Nephron progenitor cell (in vitro differentiated cells): ENCODE measurements around the gene CAPNS1.
A peak's percentile ranks its signal among the peaks of the same experiment; 100 is the strongest.

Source experiments
- DNase-seq: peaks from one replicate; pipeline ENCODE4 v3.0.0; 2021
- H3K27ac Mint-ChIP-seq: 2 replicates; pipeline ENCODE4 v1.8.0; 2021; ENCODE audit warnings: mild to moderate bottlenecking, moderate library complexity, mixed read lengths
- H3K27me3 Mint-ChIP-seq: 2 replicates; pipeline ENCODE4 v1.8.0; 2021; ENCODE audit warnings: mild to moderate bottlenecking, low read depth, mixed read lengths; ENCODE audit not compliant: poor library complexity
- H3K36me3 Mint-ChIP-seq: 2 replicates; pipeline ENCODE4 v1.8.0; 2021; ENCODE audit warnings: low read depth, mixed read lengths
- H3K4me1 Mint-ChIP-seq: 2 replicates; pipeline ENCODE4 v1.8.0; 2021; ENCODE audit warnings: mixed read lengths
- H3K4me3 Mint-ChIP-seq: 2 replicates; pipeline ENCODE4 v1.8.0; 2021; ENCODE audit warnings: mild to moderate bottlenecking, moderate library complexity, mixed read lengths
- H3K9me3 Mint-ChIP-seq: 2 replicates; pipeline ENCODE4 v1.8.0; 2021; ENCODE audit warnings: mild to moderate bottlenecking, moderate library complexity, mixed read lengths
- TF ChIP-seq, protein P1 (sequence below): fragments of 200-600 bp; sonication (generic); IDR thresholded peaks from 2 replicates; pipeline ENCODE4 v1.5.0; 2021; ENCODE audit warnings: antibody characterized with exemption

CAPNS1 gene

DNA sequence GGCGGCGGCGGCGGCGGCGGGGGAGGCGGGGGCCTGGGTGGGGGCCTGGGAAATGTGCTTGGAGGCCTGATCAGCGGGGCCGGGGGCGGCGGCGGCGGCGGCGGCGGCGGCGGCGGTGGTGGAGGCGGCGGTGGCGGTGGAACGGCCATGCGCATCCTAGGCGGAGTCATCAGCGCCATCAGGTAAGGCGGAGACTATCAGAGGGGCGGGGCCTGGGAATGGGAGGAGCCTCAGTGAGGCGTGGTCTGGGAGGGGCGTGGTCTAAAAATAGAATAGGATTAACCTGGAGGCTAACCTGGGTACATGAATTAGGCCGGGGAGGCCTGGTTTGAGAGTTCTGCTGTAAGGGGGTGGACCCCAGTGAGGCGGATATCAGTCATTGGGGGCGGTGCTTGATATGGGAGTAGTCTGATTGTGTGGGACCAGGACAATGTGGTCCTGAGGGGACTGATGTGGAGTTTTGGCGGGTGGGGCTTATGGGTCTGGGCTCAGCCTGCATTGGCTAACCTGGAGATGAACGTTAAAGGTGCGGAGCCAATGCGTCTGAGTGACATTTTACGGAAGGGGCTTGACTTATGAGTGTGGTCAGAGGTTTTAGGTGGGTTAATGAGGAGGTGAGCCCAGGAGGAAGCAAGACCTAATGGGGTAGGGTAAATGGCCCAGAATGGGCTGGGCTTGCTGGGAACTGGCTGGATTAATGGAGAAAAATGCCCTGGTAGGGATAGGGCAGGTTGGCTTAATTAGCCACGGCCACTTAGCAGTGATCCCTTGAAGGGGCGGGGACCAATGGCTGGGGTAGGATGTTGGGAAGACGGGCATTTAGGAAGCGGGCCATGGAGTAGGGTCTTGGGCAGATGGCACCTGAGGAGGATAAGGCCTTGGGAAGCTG lies 1.4 kb downstream of the CAPNS1 start:
- Mint-ChIP-seq H3K36me3 (peaks cover 35% of the 10 kb centered on the region), H3K9me3 (no peaks in the 10 kb centered on the region), H3K27ac (peak overlapping the region; percentile 62), H3K4me1 (peaks cover 19% of the 10 kb centered on the region), H3K4me3 (peak overlapping the region; percentile 99), H3K27me3 (peaks cover 5% of the 10 kb centered on the region)
- DNase-seq: peak; percentile 88
- TF ChIP-seq, protein P1, sequence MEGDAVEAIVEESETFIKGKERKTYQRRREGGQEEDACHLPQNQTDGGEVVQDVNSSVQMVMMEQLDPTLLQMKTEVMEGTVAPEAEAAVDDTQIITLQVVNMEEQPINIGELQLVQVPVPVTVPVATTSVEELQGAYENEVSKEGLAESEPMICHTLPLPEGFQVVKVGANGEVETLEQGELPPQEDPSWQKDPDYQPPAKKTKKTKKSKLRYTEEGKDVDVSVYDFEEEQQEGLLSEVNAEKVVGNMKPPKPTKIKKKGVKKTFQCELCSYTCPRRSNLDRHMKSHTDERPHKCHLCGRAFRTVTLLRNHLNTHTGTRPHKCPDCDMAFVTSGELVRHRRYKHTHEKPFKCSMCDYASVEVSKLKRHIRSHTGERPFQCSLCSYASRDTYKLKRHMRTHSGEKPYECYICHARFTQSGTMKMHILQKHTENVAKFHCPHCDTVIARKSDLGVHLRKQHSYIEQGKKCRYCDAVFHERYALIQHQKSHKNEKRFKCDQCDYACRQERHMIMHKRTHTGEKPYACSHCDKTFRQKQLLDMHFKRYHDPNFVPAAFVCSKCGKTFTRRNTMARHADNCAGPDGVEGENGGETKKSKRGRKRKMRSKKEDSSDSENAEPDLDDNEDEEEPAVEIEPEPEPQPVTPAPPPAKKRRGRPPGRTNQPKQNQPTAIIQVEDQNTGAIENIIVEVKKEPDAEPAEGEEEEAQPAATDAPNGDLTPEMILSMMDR: no peak

GRCh38 chr19:36142046-36142445 lies 2.2 kb downstream of the CAPNS1 start:
- TF ChIP-seq, protein P1: no peak
- DNase-seq: no peak
- peaks cover 12% of the 10 kb centered on the region for H3K4me1 Mint-ChIP-seq
- no peaks in the 10 kb centered on the region for H3K9me3 Mint-ChIP-seq
- no peak overlapping the region for H3K27ac Mint-ChIP-seq
- H3K36me3 Mint-ChIP-seq: peaks cover 43% of the 10 kb centered on the region
- no peak overlapping the region for H3K4me3 Mint-ChIP-seq
- H3K27me3 Mint-ChIP-seq: peaks cover 5% of the 10 kb centered on the region

GRCh38 chr19:36142496-36142895 lies 2.6 kb downstream of the CAPNS1 start:
- no peaks in the 10 kb centered on the region for H3K9me3 Mint-ChIP-seq
- peak overlapping the region; percentile 21 for H3K4me3 Mint-ChIP-seq
- H3K27ac Mint-ChIP-seq: peak overlapping the region; percentile 8
- no peak for DNase-seq
- peaks cover 5% of the 10 kb centered on the region for H3K27me3 Mint-ChIP-seq
- H3K36me3 Mint-ChIP-seq: peaks cover 46% of the 10 kb centered on the region
- TF ChIP-seq, protein P1: no peak
- peaks cover 11% of the 10 kb centered on the region for H3K4me1 Mint-ChIP-seq

DNA sequence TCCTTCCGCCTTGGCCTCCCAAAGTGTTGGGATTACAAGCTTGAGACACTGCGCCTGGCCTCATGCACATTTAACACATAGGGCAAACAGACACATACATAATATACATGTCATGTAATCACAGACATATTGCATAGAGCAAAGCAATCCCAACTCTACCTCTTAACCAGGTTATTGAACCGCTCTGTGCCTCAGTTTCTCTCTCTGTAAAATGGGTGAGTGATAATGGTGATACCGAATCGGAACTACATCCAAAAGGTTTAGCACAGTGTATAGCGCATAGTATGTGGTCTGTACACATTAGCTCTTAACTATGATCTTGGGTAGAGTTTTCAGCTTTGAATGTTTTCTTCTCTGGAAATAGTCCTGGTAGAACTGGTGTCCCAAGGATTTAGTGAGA lies 4.8 kb downstream of the CAPNS1 start:
- Mint-ChIP-seq H3K36me3 (peaks cover 63% of the 10 kb centered on the region), H3K4me1 (peaks cover 11% of the 10 kb centered on the region), H3K27me3 (peaks cover 5% of the 10 kb centered on the region), H3K4me3 (no peak overlapping the region), H3K27ac (no peak overlapping the region), H3K9me3 (no peaks in the 10 kb centered on the region)
- TF ChIP-seq, protein P1: no peak
- no peak for DNase-seq

- Mint-ChIP-seq H3K9me3 (no peaks in the 10 kb centered on the region), H3K27ac (no peak overlapping the region), H3K4me1 (no peaks in the 10 kb centered on the region), H3K27me3 (no peaks in the 10 kb centered on the region), H3K36me3 (peaks cover 62% of the 10 kb centered on the region), H3K4me3 (no peak overlapping the region)
- TF ChIP-seq, protein P1: no peak
- DNase-seq: no peak
Measured at GRCh38 chr19:36149673-36150406, 10.0 kb downstream of the CAPNS1 start.
